NK-92 treated with Interleukin-12 subunit alpha and Interleukin-12 subunit beta, amount 100 ng/mL, for 24 hours (cell line): ENCODE measurements around the gene RBM46.

Experiments
- DNase-seq: peaks from one replicate; lab custom pipeline; 2025; lab: John Stamatoyannopoulos, UW

RBM46 gene

GRCh38 chr4:154781126-154781982 lies at the start of gene RBM46:
Gene RBM46 (plus strand): TSS chr4:154781272. CDS start chr4:154796753, 15,481 bp downstream.
- DNase-seq: no peak

GRCh38 chr4:154731756-154732155 lies 49.3 kb upstream of the RBM46 start:
- DNase-seq: no peak

DNA sequence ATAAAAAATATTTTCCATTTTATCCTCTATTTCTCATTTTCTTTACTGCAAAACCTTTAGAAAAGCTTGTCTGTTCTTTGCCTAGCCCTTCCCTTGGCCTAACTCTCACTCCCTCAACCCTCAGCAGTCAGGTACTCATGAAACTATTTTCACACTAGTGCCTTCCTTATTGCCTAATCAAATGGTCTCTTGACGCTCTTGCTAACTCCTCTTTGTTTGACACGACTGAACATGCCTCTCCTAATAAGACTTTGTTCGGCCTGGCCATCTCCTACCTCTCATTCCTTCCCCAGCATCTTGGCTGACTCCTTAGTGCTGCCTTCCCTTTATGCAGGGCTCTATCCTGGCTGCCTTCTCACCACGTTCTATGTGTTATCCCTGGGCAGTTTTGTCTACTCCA lies 48.4 kb upstream of the RBM46 start:
- no peak for DNase-seq

DNA sequence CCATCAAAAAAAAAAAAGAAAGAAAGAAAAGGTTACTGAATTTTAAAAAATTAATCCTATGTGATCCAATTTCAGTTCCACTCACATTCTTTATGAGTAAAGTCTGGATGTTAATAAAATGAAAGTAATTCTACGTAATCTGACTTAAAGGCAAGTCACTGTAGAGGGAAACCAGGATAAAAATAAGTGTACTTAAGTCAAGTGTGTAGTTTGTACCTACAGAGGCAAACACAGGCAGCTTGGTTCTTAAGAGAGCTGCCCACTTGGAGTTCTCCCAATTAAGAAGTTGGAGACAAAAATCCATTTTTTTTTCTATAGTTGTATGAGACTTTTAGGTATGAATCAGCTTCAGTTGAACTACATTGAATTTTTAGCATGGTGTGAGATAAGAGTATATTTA lies 44.3 kb upstream of the RBM46 start:
- DNase-seq: no peak

- no peak for DNase-seq
Measured at GRCh38 chr4:154738426-154738825, 42.6 kb upstream of the RBM46 start.

DNA sequence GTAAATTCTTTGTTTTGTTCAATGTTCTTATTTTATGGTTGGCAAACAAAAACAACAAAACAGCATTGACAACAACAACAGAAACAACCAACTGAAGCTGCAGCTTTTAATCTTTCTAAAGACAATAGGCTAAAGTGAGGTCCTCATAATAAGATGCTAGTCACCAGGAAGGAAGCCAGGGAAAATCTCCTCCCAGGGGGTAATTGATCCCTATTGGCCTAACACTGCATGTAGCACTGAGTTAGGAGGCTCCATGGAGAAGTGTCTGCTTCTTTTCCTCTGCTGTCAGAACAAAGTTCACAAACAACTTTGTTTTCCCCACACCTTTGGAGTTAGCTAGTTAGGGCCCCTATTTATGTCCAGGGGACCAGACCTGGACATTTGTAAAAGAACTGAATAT lies 42.0 kb upstream of the RBM46 start:
- DNase-seq: no peak

- no peak for DNase-seq
Measured at GRCh38 chr4:154740462-154740861, 40.6 kb upstream of the RBM46 start.

GRCh38 chr4:154741131-154741665 lies 39.9 kb upstream of the RBM46 start:
- no peak for DNase-seq

- no peak for DNase-seq
Measured at GRCh38 chr4:154741922-154742850, 38.9 kb upstream of the RBM46 start.

- DNase-seq: no peak
Measured at GRCh38 chr4:154743683-154744340, 37.3 kb upstream of the RBM46 start, which contains the start of gene LRAT. Gene LRAT (plus strand): TSS chr4:154744000. CDS start chr4:154744327, 327 bp downstream.

GRCh38 chr4:154744341-154744926 lies 36.6 kb upstream of the RBM46 start:
- no peak for DNase-seq

GRCh38 chr4:154757713-154758112 lies 23.4 kb upstream of the RBM46 start:
- no peak for DNase-seq

DNA sequence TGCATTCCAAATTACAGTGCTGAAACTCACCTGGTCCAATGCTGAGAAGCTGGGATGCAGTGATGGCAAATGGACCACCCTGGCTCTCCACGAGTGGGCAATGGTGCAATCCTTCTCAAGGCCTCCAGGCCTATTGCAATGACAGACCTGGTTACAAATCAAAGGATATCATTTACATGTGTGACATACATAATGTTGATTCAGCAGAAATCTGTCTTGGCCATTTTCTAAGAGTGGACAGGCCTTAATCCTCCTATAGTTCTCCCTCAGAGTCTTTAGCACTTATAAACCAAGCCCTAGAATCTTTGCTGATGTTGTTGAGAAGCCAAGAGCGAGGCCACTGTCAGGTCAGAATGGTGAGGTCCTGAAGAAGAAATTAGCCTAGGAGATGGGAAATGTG lies 20.2 kb upstream of the RBM46 start:
- DNase-seq: no peak

DNA sequence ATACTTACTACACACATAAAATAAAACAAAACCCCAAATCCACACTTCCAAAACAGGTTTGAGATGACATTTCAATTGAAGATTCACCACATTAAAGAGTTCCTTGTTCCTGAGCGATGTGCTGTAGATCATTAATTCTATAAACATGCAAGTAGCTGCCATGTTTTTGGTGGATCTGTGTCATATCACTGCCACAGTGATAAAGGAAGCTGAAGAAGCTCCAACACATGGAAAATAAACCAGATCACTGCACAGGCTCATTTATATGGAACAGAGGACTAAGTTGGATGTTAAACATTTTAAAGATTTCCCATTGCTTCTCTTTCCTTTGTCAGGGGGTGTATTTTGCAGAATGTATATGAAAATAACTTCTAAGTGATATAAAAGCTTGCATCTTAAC lies 2.8 kb upstream of the RBM46 start:
- no peak for DNase-seq

GRCh38 chr4:154779362-154779947 lies 1.6 kb upstream of the RBM46 start:
- no peak for DNase-seq

- DNase-seq: no peak
Measured at GRCh38 chr4:154781983-154782293, 866 bp downstream of the RBM46 start.

- DNase-seq: no peak
Measured at GRCh38 chr4:154807042-154807630, 26.1 kb downstream of the RBM46 start.

DNA sequence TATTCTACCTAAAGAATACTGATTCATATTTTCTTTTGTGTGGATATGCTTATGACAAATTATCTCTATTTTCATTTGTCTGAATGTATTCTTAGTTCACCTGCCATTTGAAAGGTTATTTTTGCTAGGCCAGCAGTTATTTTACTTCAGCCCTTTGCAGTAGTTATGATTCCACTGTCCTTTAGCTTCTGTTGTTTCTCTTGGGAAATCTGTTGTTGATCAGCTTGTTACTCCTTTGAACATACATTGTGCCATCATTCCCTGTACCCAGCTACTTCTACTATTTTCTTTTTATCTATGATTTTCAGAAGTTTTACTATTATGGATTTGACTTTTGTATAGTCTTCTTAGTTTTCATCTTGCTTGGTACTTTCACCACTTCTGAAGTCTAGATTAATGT lies 37.2 kb downstream of the RBM46 start:
- DNase-seq: no peak

- DNase-seq: no peak
Measured at GRCh38 chr4:154822775-154823174, 41.7 kb downstream of the RBM46 start.

GRCh38 chr4:154836030-154836429 lies 55.0 kb downstream of the RBM46 start:
- no peak for DNase-seq

DNA sequence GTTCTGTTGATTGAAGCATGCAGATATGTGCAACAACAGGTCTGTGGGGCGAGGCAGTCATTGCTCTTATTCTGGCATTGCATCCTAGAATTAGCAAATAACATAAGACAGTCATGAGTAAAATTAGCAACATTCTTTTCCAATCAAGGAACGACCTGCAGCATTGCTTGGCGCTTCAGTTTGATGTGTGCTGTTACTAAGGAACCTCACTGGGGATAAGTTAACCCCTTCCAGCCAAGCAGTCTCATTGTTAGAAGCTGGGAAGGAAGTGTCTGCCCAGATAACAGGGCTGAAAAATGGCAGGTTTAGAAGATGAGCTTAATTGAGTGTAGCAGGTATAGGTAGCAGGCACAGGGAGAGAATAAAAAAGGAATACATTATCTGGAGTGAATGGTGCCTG lies 55.4 kb downstream of the RBM46 start:
- no peak for DNase-seq
